OCI-LY3 (cell line): ENCODE results near the gene RXYLT1.

ENCODE experiments used
- H2AFZ ChIP-seq: fragments of 200-600, 300-600 bp; shearing (Covaris generic); 2 replicates; pipeline ENCODE4 v1.6.0; 2014; ENCODE audit warnings: antibody characterized with exemption, low read depth, low read length
- H3K27ac ChIP-seq: fragments of 200-600, 300-600 bp; sonication (generic); 2 replicates; pipeline ENCODE4 v1.5.1; 2014; ENCODE audit warnings: mild to moderate bottlenecking, low read length, moderate library complexity, mixed read lengths
- H3K27me3 ChIP-seq: fragments of 200-600, 300-600 bp; sonication (generic); 2 replicates; pipeline ENCODE4 v1.6.1; 2014; ENCODE audit warnings: low read depth, low read length, mixed read lengths
- H3K36me3 ChIP-seq: fragments of 200-600, 300-600 bp; sonication (generic); replicated peaks from 2 replicates; pipeline ENCODE3; 2014; ENCODE audit warnings: low read depth, low read length, mixed read lengths
- H3K4me1 ChIP-seq: fragments of 300-600, 200-600 bp; sonication (generic); 2 replicates; pipeline ENCODE4 v1.6.1; 2014; ENCODE audit warnings: low read length, mixed read lengths
- H3K4me2 ChIP-seq: fragments of 200-600, 300-600 bp; sonication (generic); 2 replicates; pipeline ENCODE4 v1.6.1; 2014; ENCODE audit warnings: low read length, mixed read lengths
- H3K4me3 ChIP-seq: fragments of 300-600, 200-600 bp; sonication (generic); 2 replicates; pipeline ENCODE4 v1.5.1; 2014; ENCODE audit warnings: antibody characterized with exemption, mild to moderate bottlenecking, low read length, moderate library complexity
- H3K79me2 ChIP-seq: fragments of 300-600, 200-600 bp; shearing (Covaris generic); 2 replicates; pipeline ENCODE4 v1.6.1; 2014; ENCODE audit warnings: mild to moderate bottlenecking, low read length, mixed read lengths
- H3K9ac ChIP-seq: fragments of 300-600, 200-600 bp; shearing (Covaris generic); 2 replicates; pipeline ENCODE4 v1.6.0; 2014; ENCODE audit warnings: mild to moderate bottlenecking, low read length, moderate library complexity
- H3K9me3 ChIP-seq: fragments of 200-600, 300-600 bp; shearing (Covaris generic); 2 replicates; pipeline ENCODE4 v1.6.1; 2014; ENCODE audit warnings: low read length, mixed read lengths; ENCODE audit not compliant: insufficient read depth
- H4K20me1 ChIP-seq: fragments of 200-600, 300-600 bp; sonication (generic); 2 replicates; pipeline ENCODE4 v1.6.1; 2016; ENCODE audit warnings: low read length, mixed read lengths; ENCODE audit not compliant: insufficient read depth
- CTCF ChIP-seq: fragments of 200-600, 300-600 bp; sonication (generic); IDR thresholded peaks from 2 replicates; pipeline ENCODE4 v1.5.1; 2014; ENCODE audit warnings: antibody characterized with exemption, low read length, low read depth
- EZH2phosphoT487 ChIP-seq: fragments of 200-600 bp; shearing (Covaris generic); IDR thresholded peaks from 2 replicates; pipeline ENCODE4 v1.6.1; 2018; ENCODE audit warnings: antibody characterized with exemption, mixed run types, low read depth

RXYLT1 gene

DNA sequence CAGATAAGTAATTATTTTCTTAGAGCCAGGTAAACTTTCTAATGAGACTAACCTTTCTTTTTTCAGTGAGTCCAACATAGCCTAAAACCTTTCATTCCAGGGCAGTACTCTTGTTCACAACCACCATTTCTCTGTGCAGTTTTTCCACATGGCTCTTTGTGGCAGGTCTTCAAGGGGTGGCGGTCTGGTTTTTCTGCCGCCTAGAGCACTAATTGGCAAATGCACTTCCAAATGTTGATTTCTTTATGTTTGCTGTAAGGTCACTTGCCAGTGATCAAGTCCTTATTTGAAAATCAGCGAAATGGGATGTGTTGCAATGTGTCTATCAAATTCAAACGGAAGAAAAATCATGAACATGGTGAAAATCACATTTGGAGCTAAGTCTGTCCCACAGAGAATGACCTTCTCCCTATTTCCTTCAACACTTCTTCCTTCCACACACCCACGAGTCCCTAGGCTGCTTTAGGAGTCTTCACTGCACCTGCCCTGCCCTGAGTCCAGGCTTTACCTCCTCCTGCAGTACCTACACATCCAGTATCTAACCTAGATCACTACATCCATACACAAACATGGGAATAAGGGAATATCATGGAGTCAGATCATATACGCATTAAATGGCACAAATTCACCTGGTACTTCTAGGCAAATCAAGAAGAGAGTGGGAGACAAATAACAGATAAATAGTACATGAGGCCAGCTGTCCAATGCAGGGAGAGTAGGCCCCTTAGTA, 66.7 kb downstream of the RXYLT1 start:
- TF ChIP-seq EZH2phosphoT487 (no peak), CTCF (no peak)
- Histone ChIP-seq H3K9ac (no peak overlapping the region), H3K79me2 (no peaks in the 10 kb centered on the region), H4K20me1 (no peaks in the 10 kb centered on the region), H2AFZ (no peak overlapping the region), H3K4me3 (no peak overlapping the region), H3K4me1 (peaks cover 8% of the 10 kb centered on the region), H3K9me3 (no peaks in the 10 kb centered on the region), H3K27me3 (no peaks in the 10 kb centered on the region; the same call in 1 of the 2 replicates), H3K27ac (no peak overlapping the region), H3K4me2 (no peak overlapping the region; the same call in 1 of the 2 replicates), H3K36me3 (no peaks in the 10 kb centered on the region)

- Histone ChIP-seq H3K4me1 (peaks cover 4% of the 10 kb centered on the region; the same call in 1 of the 2 replicates), H3K27ac (no peak overlapping the region), H3K27me3 (no peaks in the 10 kb centered on the region; the same call in 1 of the 2 replicates), H3K36me3 (no peaks in the 10 kb centered on the region), H4K20me1 (no peaks in the 10 kb centered on the region), H3K79me2 (no peaks in the 10 kb centered on the region), H3K4me2 (no peak overlapping the region), H3K4me3 (no peak overlapping the region), H3K9ac (no peak overlapping the region), H2AFZ (no peak overlapping the region), H3K9me3 (no peaks in the 10 kb centered on the region)
- TF ChIP-seq EZH2phosphoT487 = no peak
- no peak for TF ChIP-seq CTCF
These were observed 68.7 kb downstream of the RXYLT1 start for GRCh38 chr12:63848450-63848849.

DNA sequence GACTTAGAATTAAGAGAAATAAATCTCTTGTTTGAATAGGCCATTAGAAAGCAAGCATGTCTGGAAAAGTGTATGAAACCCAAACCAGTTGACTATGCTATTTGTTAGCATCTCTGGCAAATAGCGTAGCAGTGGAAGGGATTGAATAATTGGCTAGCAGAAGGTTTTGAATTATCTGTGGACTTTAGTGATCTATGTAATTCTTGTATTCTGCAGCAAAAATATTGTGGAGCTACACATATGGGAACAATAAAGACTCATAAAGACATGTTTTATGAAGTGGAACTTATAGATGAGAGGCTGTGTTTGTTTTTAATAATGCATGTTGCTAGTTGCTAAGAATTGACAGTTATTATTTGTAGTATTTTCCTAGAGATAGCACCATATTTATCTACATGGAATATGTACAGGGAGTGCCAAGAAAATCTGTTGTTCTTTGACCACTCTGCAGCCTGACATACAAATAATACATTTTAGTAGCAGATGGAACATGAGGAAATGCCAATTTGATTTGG, 69.5 kb downstream of the RXYLT1 start:
- no peaks in the 10 kb centered on the region for H3K9me3 ChIP-seq
- H3K79me2 ChIP-seq = no peaks in the 10 kb centered on the region
- peaks cover 4% of the 10 kb centered on the region; the same call in 1 of the 2 replicates for H3K4me1 ChIP-seq
- H2AFZ ChIP-seq = no peak overlapping the region
- H3K27me3 ChIP-seq = no peaks in the 10 kb centered on the region; the same call in 1 of the 2 replicates
- no peak overlapping the region for H3K4me3 ChIP-seq
- no peak overlapping the region for H3K4me2 ChIP-seq
- H3K27ac ChIP-seq = no peak overlapping the region
- no peaks in the 10 kb centered on the region for H3K36me3 ChIP-seq
- TF ChIP-seq EZH2phosphoT487 (no peak), CTCF (no peak)
- no peak overlapping the region for H3K9ac ChIP-seq
- H4K20me1 ChIP-seq = no peaks in the 10 kb centered on the region

GRCh38 chr12:63849641-63850040, 69.9 kb downstream of the RXYLT1 start:
- Histone ChIP-seq H3K27ac (no peak overlapping the region), H3K9me3 (no peaks in the 10 kb centered on the region), H4K20me1 (no peaks in the 10 kb centered on the region), H3K27me3 (no peaks in the 10 kb centered on the region; the same call in 1 of the 2 replicates), H3K79me2 (no peaks in the 10 kb centered on the region), H3K4me1 (peaks cover 4% of the 10 kb centered on the region; the same call in 1 of the 2 replicates), H3K9ac (no peak overlapping the region), H2AFZ (no peak overlapping the region), H3K4me3 (no peak overlapping the region), H3K4me2 (no peak overlapping the region), H3K36me3 (no peaks in the 10 kb centered on the region)
- TF ChIP-seq EZH2phosphoT487 (no peak), CTCF (no peak)
